IPS DF 4.7 (cell line): ENCODE measurements around the gene PIP5K1B.
A peak's percentile ranks its signal among the peaks of the same experiment; 100 is the strongest.
"Not testable (repeated sequence)": the region's sequence is repeated elsewhere in the genome, so short reads cannot be mapped to it uniquely, and the experiment has no call there.

Experiments used
- DNase-seq: peaks from one replicate; pipeline ENCODE4 v3.0.0-alpha.2; 2013; ENCODE audit warnings: low spot score; ENCODE audit errors: extremely low read depth

The PIP5K1B gene

GRCh38 chr9:68983522-68984424 lies 278.7 kb downstream of the PIP5K1B start:
- no peak for DNase-seq

- not testable (repeated sequence) for DNase-seq
Measured at GRCh38 chr9:68986949-68987348, 281.9 kb downstream of the PIP5K1B start.

GRCh38 chr9:68991457-68991856 lies 286.4 kb downstream of the PIP5K1B start:
- DNase-seq, result no peak

- no peak for DNase-seq
Measured at GRCh38 chr9:68995776-68996175, 290.7 kb downstream of the PIP5K1B start.

GRCh38 chr9:68996462-68996861 lies 291.4 kb downstream of the PIP5K1B start:
- DNase-seq, result no peak

- no peak for DNase-seq
Measured at GRCh38 chr9:68997666-68998065, 292.6 kb downstream of the PIP5K1B start.

GRCh38 chr9:68998385-68998784 lies 293.3 kb downstream of the PIP5K1B start:
- DNase-seq, result no peak

- no peak for DNase-seq
Measured at GRCh38 chr9:68998812-68999211, 293.8 kb downstream of the PIP5K1B start.

- DNase-seq, result peak; percentile 72
Measured at GRCh38 chr9:68999393-69000105, 294.5 kb downstream of the PIP5K1B start.

GRCh38 chr9:69001921-69002320 lies 296.9 kb downstream of the PIP5K1B start:
- DNase-seq, result no peak

- DNase-seq, result no peak
Measured at GRCh38 chr9:69003051-69003450, 298.0 kb downstream of the PIP5K1B start.

GRCh38 chr9:69004836-69005235 lies 299.8 kb downstream of the PIP5K1B start:
- DNase-seq, result no peak

GRCh38 chr9:69009708-69010107 lies 304.7 kb downstream of the PIP5K1B start:
- DNase-seq, result no peak

- DNase-seq, result no peak
Measured at GRCh38 chr9:69012696-69013381, 307.8 kb downstream of the PIP5K1B start.

- no peak for DNase-seq
Measured at GRCh38 chr9:69013382-69013727, 308.3 kb downstream of the PIP5K1B start.

GRCh38 chr9:69014013-69014412 lies 309.0 kb downstream of the PIP5K1B start, which contains the start of gene PRKACG:
TSS of gene PRKACG (minus strand) at chr9:69014113. CDS start at chr9:69014092, 21 bp downstream.
- DNase-seq, result no peak

- DNase-seq, result no peak
Measured at GRCh38 chr9:69016191-69017096, 311.4 kb downstream of the PIP5K1B start.

- no peak for DNase-seq
Measured at GRCh38 chr9:69018737-69019136, 313.7 kb downstream of the PIP5K1B start.

- DNase-seq, result no peak
Measured at GRCh38 chr9:69019808-69020207, 314.8 kb downstream of the PIP5K1B start.

- no peak for DNase-seq
Measured at GRCh38 chr9:69020301-69021145, 315.5 kb downstream of the PIP5K1B start.
